ENCODE results near the gene STARD7.
A peak's percentile ranks its signal among the peaks of the same experiment; 100 is the strongest.
"Not testable (repeated sequence)": the region's sequence is repeated elsewhere in the genome, so short reads cannot be mapped to it uniquely, and the experiment has no call there.

Gene STARD7, protein sequence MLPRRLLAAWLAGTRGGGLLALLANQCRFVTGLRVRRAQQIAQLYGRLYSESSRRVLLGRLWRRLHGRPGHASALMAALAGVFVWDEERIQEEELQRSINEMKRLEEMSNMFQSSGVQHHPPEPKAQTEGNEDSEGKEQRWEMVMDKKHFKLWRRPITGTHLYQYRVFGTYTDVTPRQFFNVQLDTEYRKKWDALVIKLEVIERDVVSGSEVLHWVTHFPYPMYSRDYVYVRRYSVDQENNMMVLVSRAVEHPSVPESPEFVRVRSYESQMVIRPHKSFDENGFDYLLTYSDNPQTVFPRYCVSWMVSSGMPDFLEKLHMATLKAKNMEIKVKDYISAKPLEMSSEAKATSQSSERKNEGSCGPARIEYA

DNA sequence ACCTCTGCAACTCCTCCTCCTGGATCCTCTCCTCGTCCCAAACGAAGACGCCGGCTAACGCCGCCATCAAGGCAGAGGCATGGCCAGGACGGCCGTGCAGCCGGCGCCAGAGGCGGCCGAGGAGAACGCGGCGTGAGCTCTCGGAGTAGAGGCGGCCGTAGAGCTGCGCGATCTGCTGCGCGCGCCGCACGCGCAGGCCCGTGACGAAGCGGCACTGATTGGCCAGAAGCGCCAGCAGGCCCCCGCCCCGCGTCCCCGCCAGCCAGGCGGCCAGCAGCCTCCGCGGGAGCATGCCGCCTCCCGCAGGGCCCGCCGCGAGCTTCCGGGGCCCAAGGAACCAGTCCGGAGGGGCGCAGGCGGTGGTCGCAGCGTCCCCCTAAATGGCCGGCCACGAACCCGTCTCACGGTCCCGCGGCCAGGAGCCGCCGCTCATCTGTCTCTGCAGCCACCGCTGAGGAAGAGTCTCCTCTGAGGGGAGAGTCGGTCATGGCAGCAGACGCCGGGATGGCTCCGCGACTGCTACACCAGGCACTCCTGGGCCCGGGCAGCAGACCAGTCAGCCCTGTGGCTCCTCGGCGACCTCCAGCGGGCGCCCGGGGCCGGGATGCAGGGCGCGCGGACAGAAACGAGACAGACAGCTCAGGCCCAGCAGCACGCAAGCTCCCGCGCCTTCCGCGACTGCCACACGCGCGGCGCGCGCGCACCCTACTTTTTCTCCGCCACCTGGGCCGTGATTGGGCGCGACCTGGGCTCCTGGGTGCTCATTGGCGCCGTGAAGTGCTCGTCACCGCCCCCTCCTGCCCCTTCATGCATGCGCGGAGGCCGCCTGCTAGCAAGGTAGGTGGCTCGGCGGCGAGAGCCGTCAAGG, at the start of gene STARD7:
TSS of gene STARD7 (minus strand) at position 685 of the 868 bp plus-strand sequence. CDS start at position 292, 393 bp downstream.
- TF ChIP-seq GATA1 (IDR thresholded peaks at IDR 0.05; ENCODE audit: low read depth, low read length) (no peak), POLR2A (IDR thresholded peaks at IDR 0.05; ENCODE audit: low read length) (peak; percentile 97)
- peak; percentile 99 for DNase-seq

DNA sequence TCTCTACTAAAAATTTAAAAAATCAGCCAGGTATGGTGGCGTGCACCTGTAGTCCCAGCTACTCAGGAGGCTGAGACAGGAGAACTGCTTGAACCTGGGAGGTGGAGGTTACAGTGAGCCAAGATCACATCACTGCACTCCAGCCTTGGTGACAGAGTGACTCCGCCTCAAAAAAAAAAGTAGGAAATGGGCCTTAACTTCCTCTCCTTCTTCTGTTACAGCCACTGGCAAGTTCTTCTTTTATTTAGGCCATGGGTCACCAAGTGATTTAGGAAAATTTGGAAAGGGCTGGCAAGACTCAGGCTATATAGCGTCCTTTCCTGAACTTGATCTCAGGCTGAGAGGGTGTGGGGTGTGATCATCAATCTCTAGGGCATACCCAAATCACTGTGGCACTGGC, 49.1 kb upstream of the STARD7 start:
- DNase-seq = not testable (repeated sequence)

DNA sequence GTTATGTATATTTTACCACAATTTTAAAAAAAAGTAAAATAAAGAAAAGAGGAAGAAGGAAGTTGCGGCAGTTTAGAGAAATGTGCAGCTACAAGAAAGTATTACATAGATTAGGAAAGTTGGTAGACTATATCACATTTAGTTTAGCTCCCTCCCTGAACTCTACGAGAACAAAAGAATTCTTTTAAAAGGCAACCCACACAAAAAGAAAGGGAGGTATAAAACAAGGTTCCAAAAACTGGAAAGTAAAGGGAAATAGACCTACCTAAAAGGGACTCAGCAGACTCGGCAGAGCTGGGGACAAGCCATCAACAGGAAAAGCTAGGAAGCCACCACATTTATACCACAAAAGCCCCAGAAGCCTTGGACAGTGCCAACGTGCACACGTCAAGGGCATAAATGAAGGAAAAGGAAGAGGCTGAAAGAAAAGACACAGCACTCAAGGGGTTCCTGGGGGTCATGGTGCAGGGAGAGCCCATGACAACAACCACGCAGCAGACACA, 48.0 kb upstream of the STARD7 start:
- no peak for DNase-seq

DNA sequence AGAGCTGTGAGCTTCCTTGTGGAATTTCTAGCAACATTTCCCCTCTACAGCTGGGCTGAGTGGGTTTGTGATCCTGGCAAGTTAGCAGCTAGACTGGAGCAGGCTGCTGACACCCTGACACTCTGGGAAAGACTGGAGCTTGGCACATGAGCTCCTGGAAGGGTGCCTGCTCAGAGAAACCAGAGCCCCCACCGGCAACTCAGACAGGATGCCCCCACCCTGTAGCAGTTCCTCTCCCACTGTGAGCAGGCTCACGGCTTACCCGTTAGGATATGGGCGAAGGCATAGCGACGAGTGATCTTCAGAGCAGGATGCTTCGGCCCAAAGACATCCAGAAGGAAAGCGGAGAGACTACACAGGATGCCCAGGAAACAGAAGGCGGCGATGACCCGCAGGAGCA, 45.9 kb upstream of the STARD7 start:
- TF ChIP-seq POLR2A (IDR thresholded peaks at IDR 0.05; ENCODE audit: low read length) (no peak), GATA1 (IDR thresholded peaks at IDR 0.05; ENCODE audit: low read depth, low read length) (no peak)
- DNase-seq = no peak

More for the DNA sequence above, 48.0 kb upstream of the STARD7 start:
- TF ChIP-seq GATA1 (IDR thresholded peaks at IDR 0.05; ENCODE audit: low read depth, low read length) (no peak), POLR2A (IDR thresholded peaks at IDR 0.05; ENCODE audit: low read length) (no peak)

DNA sequence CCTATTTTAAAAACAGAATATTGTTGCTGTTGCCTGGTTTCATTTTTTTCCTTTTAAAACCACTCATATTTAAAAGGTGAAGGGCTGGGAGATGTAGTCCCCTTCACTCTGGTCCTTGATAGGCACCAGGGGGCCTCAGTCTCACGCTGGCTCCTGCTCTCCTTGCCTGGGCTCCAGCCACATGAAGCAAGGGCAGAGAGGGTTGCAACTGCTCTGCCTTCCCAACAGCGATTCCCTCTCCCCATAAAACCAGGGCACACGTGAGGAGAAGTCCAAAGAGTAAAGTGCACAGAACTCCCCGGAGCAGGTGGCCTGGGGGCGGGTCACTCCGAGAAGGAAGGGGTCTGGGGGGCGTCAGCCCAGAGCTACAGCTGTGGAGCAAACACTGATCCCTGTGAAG, 44.4 kb upstream of the STARD7 start:
- TF ChIP-seq POLR2A (IDR thresholded peaks at IDR 0.05; ENCODE audit: low read length) (no peak), GATA1 (IDR thresholded peaks at IDR 0.05; ENCODE audit: low read depth, low read length) (no peak)
- DNase-seq = no peak

DNA sequence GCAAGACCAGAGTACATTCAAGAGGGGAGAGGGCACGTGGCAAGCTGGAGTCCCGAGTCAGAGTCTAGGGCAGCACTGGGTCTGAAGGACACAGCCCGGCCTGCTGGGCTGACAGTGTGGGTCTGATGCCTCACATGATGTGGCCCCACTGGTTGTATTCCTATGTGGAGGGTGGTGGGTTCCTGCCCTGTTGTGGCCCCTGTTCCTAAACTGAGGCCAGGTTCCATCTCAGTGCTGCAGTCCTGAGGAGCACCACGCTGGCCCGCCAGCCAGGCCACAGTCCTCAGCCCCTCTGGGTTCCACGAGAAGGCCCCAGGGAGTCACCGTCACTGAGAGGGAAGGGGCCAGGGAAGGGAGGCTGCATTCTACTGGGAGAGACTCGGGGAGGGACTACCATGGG, 43.9 kb upstream of the STARD7 start:
- no peak for DNase-seq
- TF ChIP-seq POLR2A (IDR thresholded peaks at IDR 0.05; ENCODE audit: low read length) (no peak), GATA1 (IDR thresholded peaks at IDR 0.05; ENCODE audit: low read depth, low read length) (no peak)

DNA sequence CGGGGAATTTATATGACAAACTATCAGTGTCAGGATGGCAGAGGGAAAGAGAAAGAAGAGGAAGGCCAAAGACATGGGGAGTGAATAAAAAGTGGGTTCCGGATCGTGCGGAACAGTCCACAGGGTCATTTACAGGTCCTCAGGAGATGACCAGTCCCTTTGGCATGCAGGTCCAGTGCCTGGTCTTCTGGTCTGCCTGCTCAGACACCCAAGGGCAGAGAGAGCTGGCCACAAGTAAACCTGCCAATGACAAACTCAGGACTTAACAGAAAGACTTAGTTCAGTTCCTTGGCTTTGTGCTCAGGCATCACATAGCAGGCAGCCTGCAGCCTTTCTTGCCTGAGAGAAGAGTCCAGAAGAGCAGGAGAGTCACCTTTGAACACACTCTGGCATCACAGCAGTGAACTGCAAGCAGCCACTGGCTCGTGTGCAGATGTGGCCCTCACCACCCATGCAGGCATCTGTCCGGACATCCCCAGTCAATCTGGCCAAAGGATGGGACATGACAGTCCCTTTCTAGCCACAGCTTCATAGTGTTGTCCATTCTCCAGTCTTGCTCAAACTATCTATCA, 43.2 kb upstream of the STARD7 start:
- DNase-seq = peak; percentile 32 to 38
- no peak for TF ChIP-seq GATA1 (IDR thresholded peaks at IDR 0.05; ENCODE audit: low read depth, low read length)
- TF ChIP-seq POLR2A (IDR thresholded peaks at IDR 0.05; ENCODE audit: low read length) = no peak

DNA sequence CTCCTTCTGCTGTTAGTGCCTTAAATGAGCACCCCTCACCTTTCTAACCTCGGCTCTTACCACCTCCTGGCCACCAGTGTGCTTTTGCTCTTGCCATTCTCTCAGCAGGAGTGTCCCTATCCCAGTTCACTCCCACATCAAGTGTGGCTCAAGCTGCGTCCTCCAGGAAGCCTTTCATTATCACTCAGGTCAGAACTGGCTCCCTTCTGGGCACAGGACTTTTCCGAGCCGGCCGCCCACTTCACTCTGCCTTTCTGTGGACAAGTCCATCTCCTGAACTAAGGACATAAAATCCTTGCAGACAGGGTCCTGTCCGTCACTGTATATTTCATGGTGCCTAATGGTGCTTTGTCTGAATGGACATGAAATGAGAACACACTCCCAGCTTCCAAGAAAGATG, 41.6 kb upstream of the STARD7 start:
- no peak for DNase-seq
- TF ChIP-seq POLR2A (IDR thresholded peaks at IDR 0.05; ENCODE audit: low read length) = no peak
- TF ChIP-seq GATA1 (IDR thresholded peaks at IDR 0.05; ENCODE audit: low read depth, low read length) = no peak

DNA sequence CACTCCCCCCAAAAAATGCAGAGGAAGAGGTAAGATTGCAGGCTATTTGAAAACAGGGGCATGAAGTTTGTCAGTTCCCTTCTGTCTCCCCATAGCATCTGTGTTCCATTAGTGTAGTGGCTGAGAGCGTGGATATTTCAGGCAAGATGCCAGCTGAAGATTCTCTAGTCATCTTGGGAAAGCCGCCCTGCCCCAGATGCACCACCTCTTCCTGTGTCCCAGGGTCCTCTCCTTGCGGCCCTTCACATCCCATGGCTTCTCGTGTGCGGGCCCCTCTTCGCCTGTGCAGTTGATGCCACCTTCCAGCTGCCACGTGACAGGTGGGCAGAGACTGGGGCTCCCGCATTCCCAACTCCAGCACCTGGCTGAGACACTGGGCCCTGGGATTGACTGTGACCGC, 41.0 kb upstream of the STARD7 start:
- TF ChIP-seq POLR2A (IDR thresholded peaks at IDR 0.05; ENCODE audit: low read length) (peak; percentile 22), GATA1 (IDR thresholded peaks at IDR 0.05; ENCODE audit: low read depth, low read length) (no peak)
- no peak for DNase-seq

DNA sequence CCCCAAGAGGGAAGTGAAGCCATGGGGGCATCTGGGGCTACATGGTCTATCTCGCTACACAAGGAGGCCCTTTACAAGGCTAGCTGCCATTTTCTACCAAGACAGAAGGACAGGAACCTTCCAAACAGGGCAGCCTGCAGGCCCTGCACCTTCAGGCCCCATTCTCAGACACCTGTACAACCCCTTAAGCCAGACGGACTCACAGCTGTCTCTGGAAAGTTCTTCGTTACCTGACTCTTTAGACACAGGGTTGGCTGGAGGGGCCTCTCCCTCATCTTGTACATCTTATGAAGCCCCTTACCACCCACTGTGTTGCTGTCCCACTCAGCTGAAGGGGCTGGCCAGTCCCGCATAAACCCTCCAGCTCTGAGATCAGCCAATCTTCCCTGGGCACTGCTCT, 40.0 kb upstream of the STARD7 start:
- DNase-seq = no peak
- no peak for TF ChIP-seq POLR2A (IDR thresholded peaks at IDR 0.05; ENCODE audit: low read length)
- no peak for TF ChIP-seq GATA1 (IDR thresholded peaks at IDR 0.05; ENCODE audit: low read depth, low read length)

DNA sequence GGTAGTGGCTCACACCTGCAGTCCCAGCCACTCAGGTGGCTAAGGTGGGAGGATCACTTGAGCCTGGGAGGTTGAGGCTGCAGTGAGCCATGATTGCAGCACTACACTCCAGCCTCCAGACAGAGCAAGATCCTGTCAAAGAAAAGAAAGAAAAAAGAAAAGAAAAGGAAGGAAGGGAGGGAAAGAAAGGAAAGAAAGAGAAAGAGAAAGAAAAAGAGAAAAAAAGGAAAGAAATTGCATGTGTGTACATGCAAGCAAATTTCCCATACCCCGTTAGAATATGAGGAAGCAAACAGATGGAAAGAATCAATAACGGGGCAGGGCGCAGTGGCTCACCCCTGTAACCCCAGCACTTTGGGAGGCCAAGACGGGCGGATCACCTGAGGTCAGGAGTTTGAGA, 39.3 kb upstream of the STARD7 start:
- no peak for TF ChIP-seq POLR2A (IDR thresholded peaks at IDR 0.05; ENCODE audit: low read length)
- TF ChIP-seq GATA1 (IDR thresholded peaks at IDR 0.05; ENCODE audit: low read depth, low read length) = no peak
- no peak for DNase-seq

DNA sequence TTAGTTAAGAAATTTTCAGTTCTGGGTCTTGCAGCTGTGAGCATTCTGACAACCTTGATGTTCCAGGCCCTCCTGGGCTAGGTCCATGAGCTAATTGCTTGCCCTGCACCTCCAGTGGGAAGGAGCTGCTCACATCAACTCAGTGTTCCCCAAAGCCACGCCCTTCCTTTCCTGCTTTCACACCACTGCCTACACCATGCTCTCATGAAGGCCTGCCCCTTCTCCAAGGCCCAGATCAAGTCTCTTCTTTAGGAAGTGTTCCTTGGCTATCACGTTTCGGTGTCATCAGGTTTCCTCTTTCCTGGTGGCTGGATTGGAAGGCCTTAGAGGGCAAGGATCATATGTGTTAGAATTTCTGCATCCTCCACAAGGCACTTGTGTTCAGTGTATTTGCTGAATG, 38.4 kb upstream of the STARD7 start:
- DNase-seq = no peak
- TF ChIP-seq POLR2A (IDR thresholded peaks at IDR 0.05; ENCODE audit: low read length) = no peak
- no peak for TF ChIP-seq GATA1 (IDR thresholded peaks at IDR 0.05; ENCODE audit: low read depth, low read length)

DNA sequence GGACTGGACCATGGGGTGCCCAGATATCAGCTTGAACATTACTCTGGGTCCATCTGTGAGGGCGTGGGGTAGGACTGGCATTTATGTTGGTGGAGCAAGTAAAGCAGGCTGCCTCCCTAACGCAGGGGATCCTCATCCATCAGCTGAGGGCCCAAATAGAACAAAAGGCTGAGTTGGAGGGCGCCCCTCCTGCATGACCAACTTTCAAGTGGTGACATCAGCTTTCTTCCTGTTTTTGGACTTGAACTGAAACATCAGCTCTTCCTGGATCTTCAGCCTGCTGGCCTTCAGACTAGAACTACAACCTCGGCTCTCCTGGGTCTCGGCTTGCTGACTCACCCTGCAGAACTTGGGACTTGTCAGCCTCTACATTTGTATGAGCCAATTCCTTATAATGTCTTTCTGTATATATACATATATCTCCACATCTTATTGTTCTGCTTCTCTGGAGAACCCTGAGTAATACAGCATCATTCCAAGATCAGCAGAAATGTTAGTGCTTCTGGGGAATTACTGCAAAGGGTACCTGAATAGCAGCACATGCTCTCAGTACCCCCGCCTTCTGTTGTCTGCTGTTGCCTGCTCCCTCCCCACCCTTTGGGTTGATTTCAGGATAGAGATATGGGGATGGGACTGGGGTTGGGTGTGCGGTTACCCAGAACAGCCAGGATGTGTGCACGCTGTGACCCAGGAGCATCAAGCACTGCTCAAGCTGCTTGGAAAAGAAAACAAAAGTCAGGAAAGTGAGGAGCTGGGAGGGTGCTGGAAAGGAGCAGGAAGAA, 37.2 kb upstream of the STARD7 start:
- no peak for TF ChIP-seq GATA1 (IDR thresholded peaks at IDR 0.05; ENCODE audit: low read depth, low read length)
- peak in 1 of 2 experiments; percentile 48 for DNase-seq
